BLaER1 (cell line): ENCODE data around the gene FER1L5.
"Not testable (repeated sequence)": the region's sequence is repeated elsewhere in the genome, so short reads cannot be mapped to it uniquely, and the experiment has no call there.

Experiments
- H3K27ac ChIP-seq: shearing (Covaris generic); formaldehyde crosslinking; 2 replicates; pipeline ENCODE4 v1.8.1; 2022
- H3K27me3 ChIP-seq: shearing (Covaris generic); formaldehyde crosslinking; 2 replicates; pipeline ENCODE4 v1.8.1; 2022
- H3K36me3 ChIP-seq: shearing (Covaris generic); formaldehyde crosslinking; 2 replicates; pipeline ENCODE4 v1.8.1; 2022
- H3K4me1 ChIP-seq: shearing (Covaris generic); formaldehyde crosslinking; 2 replicates; pipeline ENCODE4 v1.8.1; 2022
- H3K4me2 ChIP-seq: shearing (Covaris generic); formaldehyde crosslinking; 2 replicates; pipeline ENCODE4 v1.8.1; 2022
- H3K4me3 ChIP-seq: shearing (Covaris generic); formaldehyde crosslinking; 2 replicates; pipeline ENCODE4 v1.8.1; 2022
- H3K9ac ChIP-seq: shearing (Covaris generic); formaldehyde crosslinking; 2 replicates; pipeline ENCODE4 v1.8.1; 2022
- H3K9me3 ChIP-seq: shearing (Covaris generic); formaldehyde crosslinking; 2 replicates; pipeline ENCODE4 v1.8.1; 2022
- H4K20me1 ChIP-seq: shearing (Covaris generic); formaldehyde crosslinking; 2 replicates; pipeline ENCODE4 v1.8.1; 2022
- Cebpa-rat ChIP-seq: shearing (Covaris generic); IDR thresholded peaks from 2 replicates; pipeline ENCODE4 v1.8.1; 2022

Gene FER1L5

GRCh38 chr2:96633641-96634040, 8.9 kb upstream of the FER1L5 start:
- no peak overlapping the region for H3K27ac ChIP-seq
- peaks cover 72% of the 10 kb centered on the region for H4K20me1 ChIP-seq
- H3K4me2 ChIP-seq: no peak overlapping the region
- peaks cover 27% of the 10 kb centered on the region for H3K4me1 ChIP-seq
- H3K4me3 ChIP-seq: no peak overlapping the region
- H3K36me3 ChIP-seq: peaks cover 70% of the 10 kb centered on the region
- no peaks in the 10 kb centered on the region for H3K27me3 ChIP-seq
- no peak overlapping the region for H3K9ac ChIP-seq
- H3K9me3 ChIP-seq: no peaks in the 10 kb centered on the region
- no peak for TF ChIP-seq Cebpa-rat

GRCh38 chr2:96636551-96637171, 5.9 kb upstream of the FER1L5 start:
- 0 out of 2 replicates have a peak overlapping the region, but pooled peaks have one; percentile 85 for H3K27ac ChIP-seq
- TF ChIP-seq Cebpa-rat: no peak

GRCh38 chr2:96637385-96638143, 5.0 kb upstream of the FER1L5 start:
- Histone ChIP-seq H3K27me3 (no peaks in the 10 kb centered on the region), H3K9ac (peak overlapping the region; percentile 80), H3K4me3 (peak overlapping the region; percentile 84), H3K27ac (peak overlapping the region; percentile 85), H3K4me1 (peaks cover 27% of the 10 kb centered on the region), H4K20me1 (peaks cover 44% of the 10 kb centered on the region), H3K4me2 (peak overlapping the region; percentile 94), H3K36me3 (peaks cover 31% of the 10 kb centered on the region), H3K9me3 (no peaks in the 10 kb centered on the region)
- TF ChIP-seq Cebpa-rat: no peak

More at GRCh38 chr2:96636551-96637171, 5.9 kb upstream of the FER1L5 start:
- Histone ChIP-seq H3K36me3 (peaks cover 40% of the 10 kb centered on the region), H4K20me1 (peaks cover 53% of the 10 kb centered on the region), H3K27me3 (no peaks in the 10 kb centered on the region), H3K4me3 (peak overlapping the region; percentile 84), H3K4me1 (peaks cover 27% of the 10 kb centered on the region), H3K9me3 (no peaks in the 10 kb centered on the region), H3K4me2 (peak overlapping the region; percentile 94), H3K9ac (peak overlapping the region; percentile 80)

- peaks cover 22% of the 10 kb centered on the region for H3K36me3 ChIP-seq
- H3K9me3 ChIP-seq: no peaks in the 10 kb centered on the region
- H3K9ac ChIP-seq: peak within 1 kb of the TSS; percentile 80
- no peak for TF ChIP-seq Cebpa-rat
- peak within 1 kb of the TSS; percentile 94 for H3K4me2 ChIP-seq
- peak within 1 kb of the TSS; percentile 85 for H3K27ac ChIP-seq
- H3K27me3 ChIP-seq: no peaks in the 10 kb centered on the region
- peak within 1 kb of the TSS; percentile 84 for H3K4me3 ChIP-seq
- H4K20me1 ChIP-seq: peaks cover 36% of the 10 kb centered on the region; the same call in 1 of the 2 replicates
- H3K4me1 ChIP-seq: peaks cover 27% of the 10 kb centered on the region
Observed at GRCh38 chr2:96638144-96639121, 4.1 kb upstream of the FER1L5 start, which contains the start of gene KANSL3. KANSL3 (minus strand) TSS chr2:96638312; CDS start chr2:96637135, 1,177 bp downstream.

GRCh38 chr2:96647681-96648080, 5.1 kb downstream of the FER1L5 start:
- H3K9ac ChIP-seq: no peak overlapping the region
- no peak overlapping the region for H3K4me2 ChIP-seq
- H3K27me3 ChIP-seq: no peaks in the 10 kb centered on the region
- TF ChIP-seq Cebpa-rat: no peak
- no peak overlapping the region for H3K4me3 ChIP-seq
- H4K20me1 ChIP-seq: no peaks in the 10 kb centered on the region
- no peaks in the 10 kb centered on the region for H3K36me3 ChIP-seq
- H3K4me1 ChIP-seq: no peaks in the 10 kb centered on the region
- no peak overlapping the region for H3K27ac ChIP-seq
- no peaks in the 10 kb centered on the region for H3K9me3 ChIP-seq

- Histone ChIP-seq H3K9me3 (no peaks in the 10 kb centered on the region), H3K36me3 (no peaks in the 10 kb centered on the region), H3K4me2 (no peak overlapping the region), H4K20me1 (no peaks in the 10 kb centered on the region), H3K27ac (no peak overlapping the region), H3K27me3 (no peaks in the 10 kb centered on the region), H3K9ac (no peak overlapping the region), H3K4me1 (no peaks in the 10 kb centered on the region), H3K4me3 (no peak overlapping the region)
- TF ChIP-seq Cebpa-rat: no peak
Observed at GRCh38 chr2:96648306-96648930, 5.9 kb downstream of the FER1L5 start.

- no peaks in the 10 kb centered on the region for H3K36me3 ChIP-seq
- H3K9ac ChIP-seq: no peak overlapping the region
- H3K4me3 ChIP-seq: no peak overlapping the region
- H3K4me2 ChIP-seq: no peak overlapping the region
- H4K20me1 ChIP-seq: no peaks in the 10 kb centered on the region
- no peaks in the 10 kb centered on the region for H3K9me3 ChIP-seq
- H3K27ac ChIP-seq: no peak overlapping the region
- no peaks in the 10 kb centered on the region for H3K27me3 ChIP-seq
- no peak for TF ChIP-seq Cebpa-rat
- H3K4me1 ChIP-seq: no peaks in the 10 kb centered on the region
Observed at GRCh38 chr2:96649342-96649741, 6.8 kb downstream of the FER1L5 start.

- H3K9me3 ChIP-seq: no peaks in the 10 kb centered on the region
- H3K27me3 ChIP-seq: no peaks in the 10 kb centered on the region
- H3K36me3 ChIP-seq: no peaks in the 10 kb centered on the region
- no peak overlapping the region for H3K4me2 ChIP-seq
- no peaks in the 10 kb centered on the region for H3K4me1 ChIP-seq
- no peak for TF ChIP-seq Cebpa-rat
- no peak overlapping the region for H3K27ac ChIP-seq
- no peak overlapping the region for H3K9ac ChIP-seq
- no peaks in the 10 kb centered on the region for H4K20me1 ChIP-seq
- no peak overlapping the region for H3K4me3 ChIP-seq
Observed at GRCh38 chr2:96651793-96652192, 9.2 kb downstream of the FER1L5 start.

GRCh38 chr2:96654791-96655190, 12.2 kb downstream of the FER1L5 start:
- H3K27me3 ChIP-seq, H3K9ac ChIP-seq, H3K4me1 ChIP-seq, H3K4me2 ChIP-seq, H3K9me3 ChIP-seq, H3K27ac ChIP-seq, H4K20me1 ChIP-seq, H3K36me3 ChIP-seq, H3K4me3 ChIP-seq: not testable (repeated sequence)
